SJSA1 (cell line): ENCODE results near the gene UBR1. TPM values are rescaled to one million over a fixed set of nuclear protein-coding genes. Genes with fewer than 3 reads are reported as not detected.

Experiments used
- DNase-seq, 2 experiments: peaks; one replicate each; pipeline ENCODE4 v3.0.0-alpha.2; 2015 to 2020; ENCODE audit warnings: low spot score in 2 of 2, low read depth in 1 of 2
- H3K27ac ChIP-seq: fragments of 250-450 bp; sonication (Bioruptor Pico); 2 replicates; pipeline ENCODE4 v1.5.1; 2020; ENCODE audit warnings: mild to moderate bottlenecking, moderate library complexity
- H3K27me3 ChIP-seq: fragments of 250-450 bp; sonication (Bioruptor Pico); replicated peaks from 2 replicates; pipeline ENCODE4 v1.5.1; 2020; ENCODE audit warnings: mild to moderate bottlenecking, moderate library complexity
- H3K36me3 ChIP-seq: fragments of 250-450 bp; sonication (Bioruptor Pico); 2 replicates; pipeline ENCODE4 v1.5.1; 2020; ENCODE audit warnings: mild to moderate bottlenecking
- H3K4me1 ChIP-seq: fragments of 250-450 bp; sonication (Bioruptor Pico); replicated peaks from 2 replicates; pipeline ENCODE4 v1.6.1; 2021; ENCODE audit warnings: mild to moderate bottlenecking
- H3K4me3 ChIP-seq: fragments of 250-450 bp; sonication (Bioruptor Pico); 2 replicates; pipeline ENCODE4 v1.5.1; 2020; ENCODE audit warnings: mild to moderate bottlenecking
- H3K9me3 ChIP-seq: fragments of 250-450 bp; sonication (Bioruptor Pico); replicated peaks from 2 replicates; pipeline ENCODE4 v1.5.1; 2020; ENCODE audit warnings: mild to moderate bottlenecking
- total RNA-seq: library from RNA; depleted of rRNA; stranded (reverse); fragments of >200 nt; shearing (Covaris generic); gene quantifications from 2 replicates; pipeline ENCODE4 v1.2.3, GENCODE V29; 2014

The UBR1 gene
- total RNA-seq, 1 experiment from 2014 or later = 39.2 TPM

- Histone ChIP-seq H3K9me3 (no peaks in the 10 kb centered on the region), H3K4me3 (no peak overlapping the region), H3K27me3 (no peaks in the 10 kb centered on the region), H3K36me3 (peaks cover 46% of the 10 kb centered on the region), H3K27ac (no peak overlapping the region), H3K4me1 (no peaks in the 10 kb centered on the region)
- no peak for DNase-seq
Measured at GRCh38 chr15:43100971-43101370, 4.9 kb downstream of the UBR1 start.

GRCh38 chr15:43099105-43099845 lies 6.6 kb downstream of the UBR1 start:
- Histone ChIP-seq H3K27ac (no peak overlapping the region), H3K36me3 (peaks cover 46% of the 10 kb centered on the region), H3K4me1 (no peaks in the 10 kb centered on the region), H3K9me3 (no peaks in the 10 kb centered on the region), H3K4me3 (no peak overlapping the region), H3K27me3 (no peaks in the 10 kb centered on the region)
- no peak for DNase-seq

- Histone ChIP-seq H3K9me3 (no peaks in the 10 kb centered on the region; the same call in 1 of the 2 replicates), H3K4me3 (no peak overlapping the region), H3K27me3 (no peaks in the 10 kb centered on the region), H3K27ac (no peak overlapping the region), H3K36me3 (peaks cover 38% of the 10 kb centered on the region), H3K4me1 (no peaks in the 10 kb centered on the region; the same call in 1 of the 2 replicates)
- no peak for DNase-seq
Measured at GRCh38 chr15:43096411-43096810, 9.4 kb downstream of the UBR1 start.

GRCh38 chr15:43095708-43096347 lies 10.0 kb downstream of the UBR1 start:
- Histone ChIP-seq H3K36me3 (peaks cover 37% of the 10 kb centered on the region), H3K27ac (no peak overlapping the region), H3K4me3 (no peak overlapping the region), H3K9me3 (no peaks in the 10 kb centered on the region; the same call in 1 of the 2 replicates), H3K4me1 (no peaks in the 10 kb centered on the region; the same call in 1 of the 2 replicates), H3K27me3 (no peaks in the 10 kb centered on the region)
- no peak for DNase-seq

GRCh38 chr15:43095243-43095642 lies 10.6 kb downstream of the UBR1 start:
- DNase-seq = no peak
- Histone ChIP-seq H3K27me3 (no peaks in the 10 kb centered on the region), H3K27ac (no peak overlapping the region), H3K9me3 (no peaks in the 10 kb centered on the region; the same call in 1 of the 2 replicates), H3K4me3 (no peak overlapping the region), H3K36me3 (peaks cover 32% of the 10 kb centered on the region), H3K4me1 (no peaks in the 10 kb centered on the region; the same call in 1 of the 2 replicates)

- no peak overlapping the region for H3K27ac ChIP-seq
Measured at GRCh38 chr15:43094416-43095030, 11.3 kb downstream of the UBR1 start.

GRCh38 chr15:43093026-43093425 lies 12.8 kb downstream of the UBR1 start:
- no peaks in the 10 kb centered on the region; the same call in 1 of the 2 replicates for H3K4me1 ChIP-seq
- H3K27me3 ChIP-seq = no peaks in the 10 kb centered on the region
- H3K27ac ChIP-seq = no peak overlapping the region
- H3K9me3 ChIP-seq = no peaks in the 10 kb centered on the region; the same call in 1 of the 2 replicates
- H3K4me3 ChIP-seq = no peak overlapping the region
- DNase-seq = no peak
- H3K36me3 ChIP-seq = peaks cover 25% of the 10 kb centered on the region

More at GRCh38 chr15:43094416-43095030, 11.3 kb downstream of the UBR1 start:
- H3K36me3 ChIP-seq = peaks cover 28% of the 10 kb centered on the region
- no peak for DNase-seq
- H3K27me3 ChIP-seq = no peaks in the 10 kb centered on the region
- no peaks in the 10 kb centered on the region; the same call in 1 of the 2 replicates for H3K4me1 ChIP-seq
- H3K4me3 ChIP-seq = no peak overlapping the region
- no peaks in the 10 kb centered on the region; the same call in 1 of the 2 replicates for H3K9me3 ChIP-seq

- Histone ChIP-seq H3K9me3 (no peaks in the 10 kb centered on the region; the same call in 1 of the 2 replicates), H3K27ac (no peak overlapping the region), H3K4me3 (no peak overlapping the region), H3K36me3 (peaks cover 20% of the 10 kb centered on the region), H3K27me3 (no peaks in the 10 kb centered on the region), H3K4me1 (peaks cover 1% of the 10 kb centered on the region)
- DNase-seq = no peak
Measured at GRCh38 chr15:43091859-43092258, 14.0 kb downstream of the UBR1 start.

GRCh38 chr15:43086551-43086950 lies 19.3 kb downstream of the UBR1 start:
- H3K9me3 ChIP-seq = no peaks in the 10 kb centered on the region
- DNase-seq = no peak
- no peaks in the 10 kb centered on the region for H3K27me3 ChIP-seq
- no peak overlapping the region for H3K27ac ChIP-seq
- H3K4me1 ChIP-seq = peaks cover 7% of the 10 kb centered on the region
- peaks cover 35% of the 10 kb centered on the region for H3K36me3 ChIP-seq
- no peak overlapping the region for H3K4me3 ChIP-seq

- Histone ChIP-seq H3K4me3 (no peak overlapping the region), H3K36me3 (peaks cover 36% of the 10 kb centered on the region), H3K27me3 (no peaks in the 10 kb centered on the region), H3K4me1 (peaks cover 7% of the 10 kb centered on the region), H3K27ac (no peak overlapping the region), H3K9me3 (no peaks in the 10 kb centered on the region)
- no peak for DNase-seq
Measured at GRCh38 chr15:43085921-43086320, 19.9 kb downstream of the UBR1 start.

GRCh38 chr15:43082509-43082908 lies 23.3 kb downstream of the UBR1 start:
- DNase-seq = no peak
- no peak overlapping the region for H3K4me3 ChIP-seq
- H3K36me3 ChIP-seq = peaks cover 61% of the 10 kb centered on the region

GRCh38 chr15:43081283-43081682 lies 24.6 kb downstream of the UBR1 start:
- DNase-seq = no peak
- Histone ChIP-seq H3K4me1 (no peaks in the 10 kb centered on the region; the same call in 1 of the 2 replicates), H3K9me3 (no peaks in the 10 kb centered on the region), H3K4me3 (no peak overlapping the region), H3K27me3 (no peaks in the 10 kb centered on the region), H3K36me3 (peaks cover 61% of the 10 kb centered on the region), H3K27ac (no peak overlapping the region)

More at GRCh38 chr15:43082509-43082908, 23.3 kb downstream of the UBR1 start:
- no peaks in the 10 kb centered on the region for H3K27me3 ChIP-seq
- H3K27ac ChIP-seq = no peak overlapping the region
- H3K9me3 ChIP-seq = no peaks in the 10 kb centered on the region
- H3K4me1 ChIP-seq = peaks cover 7% of the 10 kb centered on the region

GRCh38 chr15:43071451-43071850 lies 34.4 kb downstream of the UBR1 start:
- peaks cover 69% of the 10 kb centered on the region for H3K36me3 ChIP-seq

GRCh38 chr15:43070893-43071292 lies 34.9 kb downstream of the UBR1 start:
- DNase-seq = no peak
- H3K4me3 ChIP-seq = no peak overlapping the region
- H3K9me3 ChIP-seq = no peaks in the 10 kb centered on the region
- no peaks in the 10 kb centered on the region for H3K4me1 ChIP-seq
- H3K27ac ChIP-seq = no peak overlapping the region
- H3K27me3 ChIP-seq = no peaks in the 10 kb centered on the region
- peaks cover 74% of the 10 kb centered on the region for H3K36me3 ChIP-seq

More at GRCh38 chr15:43071451-43071850, 34.4 kb downstream of the UBR1 start:
- DNase-seq = no peak
- H3K27ac ChIP-seq = no peak overlapping the region
- H3K27me3 ChIP-seq = no peaks in the 10 kb centered on the region
- H3K4me1 ChIP-seq = no peaks in the 10 kb centered on the region
- H3K9me3 ChIP-seq = no peaks in the 10 kb centered on the region
- no peak overlapping the region for H3K4me3 ChIP-seq
